ENCODE measurements around the gene NNMT.

- TF ChIP-seq CTCF (IDR thresholded peaks at IDR 0.05; ENCODE audit: insufficient read depth, low read depth, low read length) (no peak), EZH2 (IDR thresholded peaks at IDR 0.05; ENCODE audit: insufficient read depth, low read length) (no peak)
These were observed 36.6 kb upstream of the NNMT start for GRCh38 chr11:114259551-114259983.
